GM21447 (cell line): ENCODE results near the gene PROZ.

Experiments
- ATAC-seq: cut with Tn5 transposase; IDR thresholded peaks from one replicate; pipeline ENCODE4 v1.9.1; 2021; ENCODE audit not compliant: unreplicated experiment

The PROZ gene

DNA sequence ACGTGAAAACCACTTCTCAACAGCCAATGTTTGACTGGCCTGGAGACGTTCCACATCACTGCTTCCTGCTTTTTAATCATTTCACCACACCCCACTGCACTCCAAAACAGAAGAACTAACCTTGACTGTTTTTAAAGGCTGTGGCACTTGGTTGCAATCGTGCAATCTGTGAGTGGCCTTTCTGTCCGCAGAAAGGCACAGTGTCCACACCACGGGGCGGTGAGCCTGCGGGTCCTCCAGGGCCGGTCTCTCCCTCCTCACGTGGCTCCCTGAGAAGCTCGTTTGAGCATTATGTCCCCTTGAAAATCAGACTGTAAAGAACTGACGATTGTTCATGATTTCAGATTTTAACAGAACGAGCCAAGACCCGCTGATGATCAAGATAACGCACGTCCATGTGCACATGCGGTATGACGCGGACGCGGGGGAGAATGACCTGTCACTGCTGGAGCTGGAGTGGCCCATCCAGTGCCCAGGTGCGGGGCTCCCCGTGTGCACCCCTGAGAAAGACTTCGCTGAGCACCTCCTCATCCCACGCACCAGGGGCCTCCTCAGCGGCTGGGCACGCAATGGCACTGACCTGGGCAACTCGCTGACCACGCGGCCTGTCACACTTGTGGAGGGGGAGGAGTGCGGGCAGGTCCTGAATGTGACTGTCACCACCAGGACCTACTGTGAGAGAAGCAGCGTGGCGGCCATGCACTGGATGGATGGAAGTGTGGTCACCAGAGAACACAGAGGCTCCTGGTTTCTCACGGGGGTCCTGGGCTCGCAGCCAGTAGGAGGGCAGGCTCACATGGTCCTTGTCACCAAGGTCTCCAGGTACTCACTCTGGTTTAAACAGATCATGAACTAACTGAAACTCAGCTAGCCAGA is 13.0 kb downstream of the PROZ start:
- ATAC-seq, result no peak

DNA sequence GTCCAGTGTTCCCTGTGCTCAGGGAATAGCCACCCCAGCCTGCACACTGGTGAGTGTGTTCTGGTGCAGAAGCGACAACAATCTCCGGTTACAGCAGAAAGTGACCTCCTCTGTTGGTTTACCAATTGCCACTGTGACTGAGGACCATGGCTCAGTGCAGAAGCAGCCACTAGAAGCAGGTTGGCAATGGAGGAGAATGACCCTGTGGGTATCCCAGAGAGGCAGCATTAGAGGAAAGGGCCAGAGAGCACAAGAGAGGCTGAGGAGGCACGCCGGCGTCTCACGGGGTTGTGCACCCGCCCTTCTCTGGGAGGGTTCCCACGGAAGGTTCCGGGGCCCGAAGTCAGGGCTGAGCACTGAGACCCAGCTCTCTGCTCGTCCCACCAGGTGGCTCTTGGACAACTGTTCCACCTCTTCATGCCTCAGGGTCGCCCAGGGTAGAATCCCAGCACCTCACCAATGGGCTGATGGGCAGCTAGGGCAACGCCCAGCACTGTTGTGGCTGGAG is 14.0 kb downstream of the PROZ start:
- ATAC-seq, result no peak

DNA sequence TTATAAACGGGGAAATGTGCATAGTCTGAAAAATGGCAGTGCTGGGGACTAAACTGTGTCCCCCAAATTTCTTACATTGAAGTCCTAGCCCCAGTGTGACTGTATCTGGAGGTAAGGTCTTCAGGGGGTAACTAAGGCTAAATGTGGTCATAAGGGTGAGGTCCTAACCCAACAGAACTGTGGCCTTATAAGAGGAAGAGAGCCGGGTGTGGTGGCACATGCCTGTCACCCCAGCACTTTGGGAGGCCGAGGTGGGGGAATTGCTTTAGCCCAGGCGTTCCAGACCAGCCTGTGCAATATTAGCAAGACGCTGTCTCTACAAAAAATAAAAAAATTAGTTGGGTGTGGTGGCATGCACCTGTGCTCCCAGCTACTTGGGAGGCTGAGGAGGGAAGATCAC is 17.8 kb downstream of the PROZ start:
- no peak for ATAC-seq

DNA sequence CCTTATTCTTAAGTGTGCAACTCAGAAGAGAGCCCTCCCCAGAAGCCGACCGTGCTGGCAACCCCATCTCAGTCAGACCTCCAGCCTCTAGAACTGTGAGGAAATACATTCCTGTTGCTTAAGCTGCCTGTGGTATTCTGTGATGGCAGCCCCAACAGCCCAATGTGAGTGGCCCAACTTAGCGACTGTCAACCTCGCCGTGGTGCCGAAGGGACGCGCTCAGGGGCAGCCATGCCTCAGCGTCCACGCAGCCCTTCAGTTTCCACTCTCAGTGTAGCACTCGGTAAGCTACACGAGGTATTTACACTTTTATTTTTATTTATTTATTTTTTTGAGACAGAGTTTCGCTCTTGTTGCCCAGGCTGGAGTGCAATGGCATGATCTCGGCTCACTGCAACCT is 18.4 kb downstream of the PROZ start:
- ATAC-seq, result no peak

DNA sequence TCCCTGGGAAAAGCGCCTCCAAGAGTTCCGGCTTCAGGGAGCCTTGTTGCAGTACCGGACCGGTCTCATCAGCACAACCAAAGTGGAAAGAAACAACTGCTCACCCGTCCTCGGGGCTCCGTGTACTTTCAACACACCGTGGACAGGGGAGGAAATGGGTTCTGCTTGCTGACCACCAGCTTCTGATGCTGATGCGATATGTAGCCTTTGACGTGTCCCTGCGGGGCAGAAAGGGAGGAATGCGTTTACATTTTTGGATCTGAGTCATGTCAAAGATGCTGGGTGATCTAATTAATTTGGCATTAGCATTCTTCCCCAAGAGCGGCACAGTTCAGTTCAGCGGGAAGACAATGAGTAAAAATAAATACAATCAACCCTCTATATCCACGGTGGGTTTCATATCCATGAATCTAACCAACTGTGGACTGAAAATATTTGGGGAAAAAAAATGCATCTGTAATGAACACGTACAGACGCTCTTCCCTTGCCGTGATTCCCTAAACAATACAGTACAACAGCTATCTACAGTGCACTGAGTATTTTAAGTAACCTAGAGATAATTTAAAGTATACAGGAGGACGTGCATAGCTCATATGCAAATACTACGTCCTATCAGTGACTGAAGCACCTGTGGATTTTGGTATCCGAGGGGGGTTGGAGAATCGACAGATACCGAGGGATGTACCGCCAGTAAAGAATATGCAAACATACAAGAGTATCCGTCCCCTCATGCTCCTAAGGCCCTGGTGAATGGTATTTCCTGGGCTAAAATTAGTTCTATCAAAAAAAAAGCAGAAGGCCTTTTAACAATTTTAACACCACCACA is 19.8 kb downstream of the PROZ start:
- no peak for ATAC-seq

DNA sequence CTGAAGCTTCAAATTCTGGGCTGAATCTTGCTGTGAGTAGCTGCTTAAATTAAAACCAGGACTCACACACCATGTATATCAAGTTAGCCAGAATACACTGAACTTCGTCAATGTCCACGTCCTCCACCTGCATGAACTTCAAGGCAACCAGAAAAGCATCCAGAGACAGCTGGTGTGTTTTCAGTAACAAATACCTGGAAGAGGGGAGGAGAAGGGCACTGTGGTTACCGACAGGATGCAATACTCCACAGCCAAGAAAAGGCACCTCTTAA is 20.4 kb downstream of the PROZ start:
- ATAC-seq, result no peak

DNA sequence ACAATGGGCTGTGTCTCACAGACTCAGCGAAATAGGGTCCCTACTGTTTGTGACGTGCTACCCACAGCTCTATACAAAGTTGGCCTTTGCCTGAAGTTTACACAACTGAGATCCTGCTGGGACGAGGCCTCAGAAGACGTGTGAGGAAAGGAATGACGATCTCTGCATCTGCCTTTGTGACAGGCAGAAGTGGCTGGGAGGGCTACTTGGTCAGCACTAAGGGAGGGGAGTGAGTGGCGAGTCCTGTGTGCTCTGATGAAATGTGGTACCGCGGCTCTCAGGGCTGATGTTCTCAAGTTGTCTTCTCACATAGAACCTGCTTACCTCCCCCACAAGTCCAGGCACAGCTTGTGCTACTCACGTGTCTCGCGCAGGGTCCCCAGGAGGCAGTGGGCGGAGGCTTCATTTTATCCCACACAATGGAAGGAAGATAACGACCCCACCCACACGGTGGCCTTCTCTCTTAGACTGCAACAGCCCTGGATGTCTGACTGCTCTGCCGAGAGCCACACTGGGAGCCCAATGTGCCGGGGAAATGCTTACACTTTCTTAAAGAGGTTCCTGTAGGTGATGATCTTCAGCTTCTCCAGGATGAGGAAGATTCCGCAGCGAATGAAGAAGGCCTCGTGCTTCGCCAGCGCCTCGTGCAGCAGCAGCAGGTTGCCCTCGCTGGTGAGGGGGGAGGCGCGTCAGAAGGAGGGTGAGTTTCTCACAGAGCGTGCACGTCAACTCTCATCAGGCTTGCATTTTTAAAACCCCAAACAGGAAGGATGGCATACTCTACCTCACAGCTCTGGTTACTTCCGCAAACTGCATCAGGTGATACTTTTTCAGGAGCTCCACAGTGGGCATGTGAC is 21.2 kb downstream of the PROZ start:
- no peak for ATAC-seq

DNA sequence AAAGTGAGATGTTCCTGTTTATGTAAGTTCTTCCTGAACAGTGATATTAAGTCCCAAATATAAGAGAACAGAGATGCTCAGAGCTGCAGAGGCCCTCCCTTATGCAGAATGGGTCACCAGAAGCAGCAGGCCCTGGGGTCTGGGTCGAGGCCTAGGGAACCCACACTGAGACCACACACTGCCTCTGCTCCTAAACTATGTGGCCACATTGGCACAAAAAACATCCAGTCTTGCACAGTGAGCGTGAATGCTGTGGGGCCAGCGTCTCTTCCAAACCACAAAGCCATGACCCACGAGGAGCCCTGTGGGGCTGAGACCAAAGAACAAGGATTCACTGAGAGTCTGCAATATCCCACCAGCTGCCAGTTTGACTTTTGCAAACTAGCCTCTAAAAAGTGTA is 23.6 kb downstream of the PROZ start:
- no peak for ATAC-seq

DNA sequence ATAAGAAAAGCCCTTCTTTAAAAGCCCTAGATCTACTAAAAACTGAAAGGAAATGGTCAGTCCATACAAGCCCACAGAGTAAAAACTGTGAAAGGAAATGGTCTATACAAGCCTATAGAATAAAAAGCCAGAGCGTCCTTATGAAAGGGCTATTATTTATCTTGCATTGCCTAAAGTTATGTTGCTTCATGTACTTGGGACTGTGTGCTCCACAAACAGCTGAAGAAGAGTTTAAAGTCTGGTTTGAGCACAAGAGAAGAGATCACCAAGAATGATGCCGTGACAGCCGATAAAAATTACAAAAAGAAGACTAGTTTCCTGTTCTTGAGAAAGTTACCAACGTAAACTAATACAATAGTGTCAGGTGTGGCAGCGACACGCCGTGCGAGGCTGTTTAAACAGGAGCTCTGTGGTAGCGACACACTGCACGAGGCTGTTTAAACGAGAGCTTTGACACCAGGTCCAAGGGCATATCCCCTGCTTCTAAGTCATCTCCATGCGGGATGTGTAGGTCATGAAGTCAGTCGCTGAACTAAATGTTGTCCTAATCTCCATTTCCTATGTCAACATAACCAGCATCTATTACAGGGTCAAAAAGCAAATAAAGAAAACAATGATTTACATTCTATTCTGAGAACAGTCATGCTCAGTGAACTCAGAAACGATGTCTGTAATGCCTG is 25.1 kb downstream of the PROZ start:
- no peak for ATAC-seq

DNA sequence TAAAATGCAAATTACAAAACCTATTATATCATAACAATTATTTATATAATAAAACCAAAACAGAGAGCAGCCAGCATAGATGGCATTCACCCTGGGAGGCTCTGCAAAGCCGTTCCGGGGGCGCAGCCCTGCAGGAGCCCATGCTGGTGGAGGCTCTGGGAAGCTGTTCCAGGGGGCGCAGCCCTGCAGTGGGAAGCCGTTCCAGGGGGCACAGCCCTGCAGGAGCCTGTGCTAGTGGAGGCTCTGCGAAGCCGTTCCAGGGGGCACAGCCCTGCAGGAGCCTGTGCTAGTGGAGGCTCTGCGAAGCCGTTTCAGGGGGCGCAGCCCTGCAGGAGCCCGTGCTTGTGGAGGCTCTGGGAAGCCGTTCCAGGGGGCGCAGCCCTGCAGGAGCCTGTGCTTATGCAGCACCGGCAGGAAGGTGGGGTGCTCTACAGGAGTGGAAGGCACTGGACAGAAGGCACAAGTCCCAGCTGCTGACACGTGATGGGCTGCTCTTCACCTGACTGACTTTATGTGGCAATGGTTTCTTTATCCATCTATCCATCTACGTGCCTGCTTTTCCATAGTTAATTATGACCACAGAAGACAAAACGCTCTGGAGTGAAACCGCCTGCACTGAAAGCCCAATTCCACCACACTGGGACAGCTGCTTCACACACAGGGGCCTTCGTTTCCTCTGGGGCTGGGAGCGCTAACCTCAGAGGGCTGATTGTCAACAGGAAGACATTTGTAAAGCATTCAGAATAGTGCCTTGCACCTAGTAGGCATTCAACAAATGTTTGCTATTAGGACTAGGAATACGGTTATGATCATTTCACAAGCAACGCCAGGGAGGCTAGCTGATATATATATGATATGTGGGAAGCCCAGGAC is 26.4 kb downstream of the PROZ start:
- no peak for ATAC-seq

DNA sequence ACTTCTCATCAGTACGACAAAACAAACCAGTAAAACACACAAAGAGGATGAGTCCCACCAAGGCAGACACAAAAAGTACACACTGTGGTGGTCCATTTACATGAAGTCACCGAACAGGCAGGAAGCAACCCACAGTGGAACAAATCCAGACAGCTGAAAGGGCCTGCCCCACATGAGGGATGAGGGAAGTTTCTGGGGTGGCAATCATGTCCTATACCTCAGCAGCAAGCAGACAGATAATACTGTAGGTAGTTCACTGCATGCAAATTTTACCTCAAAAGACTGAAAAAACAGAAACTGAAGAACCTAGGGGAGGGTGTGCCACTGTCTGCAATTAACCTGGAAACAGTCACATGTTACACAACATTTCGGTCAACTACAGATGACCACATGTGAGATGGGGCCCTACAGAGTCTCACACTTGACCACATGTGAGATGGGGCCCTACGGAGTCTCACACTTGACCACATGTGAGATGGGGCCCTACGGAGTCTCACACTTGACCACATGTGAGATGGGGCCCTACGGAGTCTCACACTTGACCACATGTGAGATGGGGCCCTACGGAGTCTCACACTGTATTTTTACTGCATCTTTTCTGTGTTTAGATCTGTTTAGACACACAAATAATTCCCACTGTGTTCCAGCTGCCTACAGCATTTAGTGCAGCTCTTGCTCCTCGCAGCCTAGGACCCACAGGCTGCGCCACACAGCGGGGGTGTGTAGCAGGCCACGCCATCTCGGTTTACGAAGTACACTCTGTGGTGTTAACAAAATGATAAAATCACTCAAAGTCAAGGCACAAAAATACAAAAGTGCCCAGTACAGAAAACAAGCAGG is 27.8 kb downstream of the PROZ start:
- peak; percentile 86 for ATAC-seq

DNA sequence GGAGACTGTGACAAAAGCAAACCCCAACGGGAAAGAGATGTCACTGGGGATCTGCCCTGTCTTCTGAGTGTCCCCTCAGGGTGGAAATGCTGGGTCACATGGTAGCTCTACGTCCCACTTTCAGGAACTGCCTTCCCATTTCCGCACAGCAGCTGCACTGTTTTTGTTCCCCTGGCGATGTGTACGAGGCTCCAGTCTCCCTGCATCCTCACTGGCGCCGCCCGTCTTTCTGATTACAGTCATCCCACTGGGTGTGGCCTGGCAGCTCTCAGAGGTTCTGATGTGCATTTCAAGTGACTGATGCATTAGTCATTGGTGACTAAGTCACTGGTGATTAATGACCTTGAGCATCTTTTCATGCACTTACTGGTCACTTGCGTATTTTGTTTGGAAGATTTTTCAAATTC is 28.8 kb downstream of the PROZ start:
- ATAC-seq, result no peak

DNA sequence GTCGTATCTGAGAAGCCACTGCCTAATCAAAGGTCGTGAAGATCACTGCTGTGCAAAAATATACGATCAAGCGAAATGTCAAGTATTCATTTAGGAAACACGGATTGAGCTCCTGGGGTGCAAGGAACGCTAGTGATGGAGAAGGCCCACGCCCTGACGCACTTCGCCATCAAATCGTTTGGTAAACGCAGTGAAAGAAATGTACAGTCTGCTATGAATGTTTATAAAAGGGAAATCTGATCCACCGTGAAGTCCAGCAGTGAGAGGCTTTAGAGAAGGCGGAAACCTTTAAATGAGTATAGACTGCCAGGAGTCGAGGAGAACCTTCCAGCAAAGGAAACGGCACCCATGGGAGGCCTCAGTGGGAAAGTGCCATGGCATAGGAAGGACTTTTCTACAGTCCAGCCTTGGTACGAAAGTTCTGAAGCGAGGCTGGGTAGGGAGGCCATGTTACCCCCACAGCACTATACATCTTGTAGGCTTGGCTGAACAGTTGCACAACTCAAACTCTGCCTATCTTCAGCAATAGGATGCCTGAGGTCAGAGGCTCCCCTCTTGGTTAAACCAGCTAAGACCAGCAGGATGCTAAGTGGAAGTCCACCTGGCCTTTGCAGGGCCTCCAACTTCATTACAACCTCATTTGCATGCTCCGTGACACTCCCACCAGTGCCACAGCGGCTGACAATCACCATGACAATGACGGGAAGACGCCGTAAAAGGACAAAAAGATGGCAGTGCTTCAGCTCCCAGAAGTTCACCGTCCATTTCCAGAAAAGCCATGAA is 29.6 kb downstream of the PROZ start:
- no peak for ATAC-seq

DNA sequence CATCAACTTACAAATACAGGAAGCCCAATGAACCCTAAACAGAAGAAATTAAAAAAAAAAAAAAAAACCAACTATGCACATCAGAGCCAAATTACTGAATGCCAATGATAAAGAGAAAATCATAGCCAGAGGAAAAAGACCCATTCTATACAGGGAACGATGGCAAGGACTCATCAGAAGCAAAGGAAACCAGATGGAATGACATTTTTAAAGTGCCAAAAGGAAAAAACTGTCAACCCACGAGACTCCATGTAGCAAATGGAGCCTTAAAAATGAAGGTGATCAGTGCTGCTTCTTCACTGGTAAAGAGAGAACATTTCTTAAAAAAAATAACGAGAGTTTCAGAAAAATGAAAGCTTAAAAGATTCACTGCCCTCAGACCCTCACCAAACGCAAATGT is 31.7 kb downstream of the PROZ start:
- no peak for ATAC-seq

DNA sequence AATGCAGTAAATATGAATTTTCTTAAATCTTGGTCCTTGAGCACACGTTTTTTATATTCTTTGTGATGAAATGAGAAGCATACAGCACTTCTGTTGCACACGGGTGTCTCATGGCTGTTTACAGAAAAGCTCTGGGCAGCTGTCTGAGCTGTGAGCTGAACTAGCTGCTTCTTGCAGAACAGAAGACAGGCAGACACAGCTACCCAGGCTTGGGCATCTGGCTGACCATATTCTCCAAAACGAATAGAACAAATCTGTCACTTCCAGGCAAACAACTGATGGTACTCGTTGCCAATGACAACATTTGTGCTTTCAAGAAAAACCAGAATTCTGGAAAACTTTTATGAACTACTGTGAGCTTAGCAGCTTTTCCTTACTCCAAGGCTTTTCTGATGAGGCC is 33.8 kb downstream of the PROZ start:
- no peak for ATAC-seq

DNA sequence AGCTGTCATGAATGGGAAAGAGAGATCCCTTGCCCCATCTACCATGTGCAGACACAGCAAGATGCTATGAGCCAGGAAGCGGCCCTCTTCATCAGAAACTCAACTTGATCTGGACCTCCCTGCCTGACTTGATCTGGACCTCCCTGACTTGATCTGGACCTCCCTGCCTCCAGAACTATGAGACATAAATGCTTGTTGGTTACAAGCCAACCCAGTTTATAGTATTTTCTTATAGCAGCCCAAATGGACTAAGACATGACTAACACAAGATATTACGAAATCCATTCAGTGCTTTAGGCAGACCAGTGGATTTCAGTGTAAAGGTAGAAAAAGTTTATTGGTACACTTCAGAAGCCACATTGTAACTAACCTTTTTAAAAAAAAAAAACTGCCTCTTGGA is 34.5 kb downstream of the PROZ start:
- no peak for ATAC-seq

DNA sequence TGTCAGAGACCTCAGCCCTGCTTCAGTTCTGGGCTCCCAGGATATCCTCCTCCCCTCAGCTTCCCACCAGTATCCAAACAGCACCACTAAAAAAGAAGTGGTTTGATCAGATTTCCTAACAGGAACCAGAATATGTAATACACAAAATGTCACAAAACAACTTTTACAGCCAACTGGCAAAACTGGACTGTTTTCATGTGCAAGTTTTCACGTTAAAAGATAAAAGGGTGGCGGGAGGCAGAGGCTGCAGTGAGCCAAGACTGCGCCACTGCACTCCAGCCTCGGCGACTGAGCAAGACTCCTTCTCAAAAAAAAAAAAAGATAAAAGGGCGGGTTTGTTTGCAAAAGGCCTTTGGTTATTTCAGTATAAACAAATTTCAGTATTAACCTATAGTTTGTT is 36.9 kb downstream of the PROZ start:
- ATAC-seq, result no peak
